Measurements from ENCODE around the gene RHBDF1. TPM values are rescaled to one million over a fixed set of nuclear protein-coding genes. Genes with fewer than 3 reads are reported as not detected.
A peak's percentile ranks its signal among the peaks of the same experiment; 100 is the strongest.
"Not testable (repeated sequence)": the region's sequence is repeated elsewhere in the genome, so short reads cannot be mapped to it uniquely, and the experiment has no call there.

Gene RHBDF1
- total RNA-seq, 8 experiments from 2014 or later, result 2.5 to 22.4 (median 14.1) TPM

GRCh38 chr16:42069-42457, 30.4 kb downstream of the RHBDF1 start:
- Histone ChIP-seq H3K4me3 (no peak overlapping the region), H3K27ac (no peak overlapping the region), H3K4me1 (replicated peaks in 1 of 2) (no peaks in the 10 kb centered on the region)
- WGBS, 10 experiments, result 89 to 100% (median 93%) methylated on average over 2 to 9 of the region's 11 CpGs; no CpG with 5 or more reads in 3 of the 10 experiments
- ATAC-seq (replicated peaks in 6 of 8), result no peak
- in situ Hi-C loops (cut with MboI; ENCODE audit: low pct_unique_long_range_greater_than_20kb in 2 of 9, low sequenced_read_pairs in 9 of 9, unreplicated experiment in 9 of 9), result no loop called here

- peak in 1 of 8 experiments; percentile 47 for ATAC-seq (replicated peaks in 6 of 8)
- no peak overlapping the region for H3K27ac ChIP-seq
- H3K4me1 ChIP-seq (replicated peaks in 1 of 2), result no peaks in the 10 kb centered on the region
- 80 to 100% (median 94%) methylated on average over 1 to 11 of the region's 22 CpGs; no CpG with 5 or more reads in 4 of the 10 experiments for WGBS, 10 experiments
- in situ Hi-C loops (cut with MboI; ENCODE audit: low pct_unique_long_range_greater_than_20kb in 2 of 9, low sequenced_read_pairs in 9 of 9, unreplicated experiment in 9 of 9), result no loop called here
- no peak overlapping the region for H3K4me3 ChIP-seq
Observed at GRCh38 chr16:41439-42068, 30.9 kb downstream of the RHBDF1 start.

- Histone ChIP-seq H3K4me3 (no peak overlapping the region), H3K27ac (no peak overlapping the region), H3K4me1 (replicated peaks in 1 of 2) (peaks cover 13 to 14% of the 10 kb centered on the region in 2 donors)
- 79 to 100% (median 89%) methylated on average over 2 to 8 of the region's 13 CpGs for WGBS, 10 experiments
- in situ Hi-C loops (cut with MboI; ENCODE audit: low pct_unique_long_range_greater_than_20kb in 2 of 9, low sequenced_read_pairs in 9 of 9, unreplicated experiment in 9 of 9), result no loop called here
- peak in 5 of 8 experiments; percentile 5 to 30 (median 17) for ATAC-seq (replicated peaks in 6 of 8)
Observed at GRCh38 chr16:38941-39892, 33.2 kb downstream of the RHBDF1 start.

GRCh38 chr16:38206-38605, 34.2 kb downstream of the RHBDF1 start:
- in situ Hi-C loops (cut with MboI; ENCODE audit: low pct_unique_long_range_greater_than_20kb in 2 of 9, low sequenced_read_pairs in 9 of 9, unreplicated experiment in 9 of 9); H3K27ac ChIP-seq; H3K4me3 ChIP-seq; ATAC-seq (replicated peaks in 6 of 8): not testable (repeated sequence)
- H3K4me1 ChIP-seq (replicated peaks in 1 of 2), result peaks cover 16 to 18% of the 10 kb centered on the region in 2 donors
- WGBS, 10 experiments, result 91 to 100% methylated on average over 1 to 4 of the region's 11 CpGs; no CpG with 5 or more reads in 8 of the 10 experiments

- 86 to 100% (median 92%) methylated on average over 1 to 5 of the region's 5 CpGs; no CpG with 5 or more reads in 7 of the 10 experiments for WGBS, 10 experiments
- in situ Hi-C loops (cut with MboI; ENCODE audit: low pct_unique_long_range_greater_than_20kb in 2 of 9, low sequenced_read_pairs in 9 of 9, unreplicated experiment in 9 of 9), result no loop called here
Observed at GRCh38 chr16:37511-37910, 34.9 kb downstream of the RHBDF1 start.

GRCh38 chr16:36336-36984, 36.0 kb downstream of the RHBDF1 start:
- peaks cover 16 to 18% of the 10 kb centered on the region in 2 donors for H3K4me1 ChIP-seq (replicated peaks in 1 of 2)
- in situ Hi-C loops (cut with MboI; ENCODE audit: low pct_unique_long_range_greater_than_20kb in 2 of 9, low sequenced_read_pairs in 9 of 9, unreplicated experiment in 9 of 9), result no loop called here
- ATAC-seq (replicated peaks in 6 of 8), result no peak
- no peak overlapping the region for H3K4me3 ChIP-seq
- WGBS, 10 experiments, result 83 to 93% (median 91%) methylated on average over 2 to 10 of the region's 15 CpGs; no CpG with 5 or more reads in 4 of the 10 experiments
- no peak overlapping the region for H3K27ac ChIP-seq

More at GRCh38 chr16:37511-37910, 34.9 kb downstream of the RHBDF1 start:
- peaks cover 16 to 18% of the 10 kb centered on the region in 2 donors for H3K4me1 ChIP-seq (replicated peaks in 1 of 2)
- H3K4me3 ChIP-seq, result no peak overlapping the region
- no peak for ATAC-seq (replicated peaks in 6 of 8)
- H3K27ac ChIP-seq, result no peak overlapping the region

- Histone ChIP-seq H3K4me1 (replicated peaks in 1 of 2) (peaks cover 16 to 18% of the 10 kb centered on the region in 2 donors), H3K27ac (no peak overlapping the region), H3K4me3 (no peak overlapping the region)
- WGBS, 10 experiments, result 95 to 100% (median 98%) methylated on average over 1 to 5 of the region's 11 CpGs; no CpG with 5 or more reads in 6 of the 10 experiments
- ATAC-seq (replicated peaks in 6 of 8), result no peak
- in situ Hi-C loops (cut with MboI; ENCODE audit: low pct_unique_long_range_greater_than_20kb in 2 of 9, low sequenced_read_pairs in 9 of 9, unreplicated experiment in 9 of 9), result no loop called here
Observed at GRCh38 chr16:35678-36305, 36.6 kb downstream of the RHBDF1 start.

GRCh38 chr16:35011-35677, 37.3 kb downstream of the RHBDF1 start:
- whole genome bisulfite sequencing, 10 experiments, result 70 to 100% (median 88%) methylated on average over 1 to 6 of the region's 17 CpGs; no CpG with 5 or more reads in 6 of the 10 experiments
- peak in 5 of 8 experiments; percentile 7 to 42 (median 19) for ATAC-seq (replicated peaks in 6 of 8)
- in situ Hi-C loops (cut with MboI; ENCODE audit: low pct_unique_long_range_greater_than_20kb in 2 of 9, low sequenced_read_pairs in 9 of 9, unreplicated experiment in 9 of 9), result no loop called here
- Histone ChIP-seq H3K4me1 (replicated peaks in 1 of 2) (peaks cover 16 to 18% of the 10 kb centered on the region in 2 donors), H3K4me3 (no peak overlapping the region), H3K27ac (no peak overlapping the region)

- H3K27ac ChIP-seq, result no peak overlapping the region
- 0 to 67% (median 40%) methylated on average over 1 to 3 of the region's 6 CpGs; no CpG with 5 or more reads in 3 of the 10 experiments for WGBS, 10 experiments
- H3K4me3 ChIP-seq, result no peak overlapping the region
- in situ Hi-C loops (cut with MboI; ENCODE audit: low pct_unique_long_range_greater_than_20kb in 2 of 9, low sequenced_read_pairs in 9 of 9, unreplicated experiment in 9 of 9), result no loop called here
- peak in 6 of 8 experiments; percentile 18 to 54 (median 40) for ATAC-seq (replicated peaks in 6 of 8)
- H3K4me1 ChIP-seq (replicated peaks in 1 of 2), result peaks cover 16 to 18% of the 10 kb centered on the region in 2 donors
Observed at GRCh38 chr16:34648-34987, 37.8 kb downstream of the RHBDF1 start.

GRCh38 chr16:33877-34647, 38.4 kb downstream of the RHBDF1 start:
- whole genome bisulfite sequencing, 10 experiments, result 50 to 100% (median 80%) methylated on average over 1 to 12 of the region's 21 CpGs; no CpG with 5 or more reads in 3 of the 10 experiments
- peak in 4 of 8 experiments; percentile 13 to 40 (median 26) for ATAC-seq (replicated peaks in 6 of 8)
- H3K27ac ChIP-seq, result peak overlapping the region in 1 of 2 donors; percentile 33
- in situ Hi-C loops (cut with MboI; ENCODE audit: low pct_unique_long_range_greater_than_20kb in 2 of 9, low sequenced_read_pairs in 9 of 9, unreplicated experiment in 9 of 9), result no loop called here
- no peak overlapping the region for H3K4me3 ChIP-seq
- H3K4me1 ChIP-seq (replicated peaks in 1 of 2), result peaks cover 16 to 18% of the 10 kb centered on the region in 2 donors

- H3K27ac ChIP-seq; in situ Hi-C loops (cut with MboI; ENCODE audit: low pct_unique_long_range_greater_than_20kb in 2 of 9, low sequenced_read_pairs in 9 of 9, unreplicated experiment in 9 of 9); H3K4me3 ChIP-seq: not testable (repeated sequence)
- no CpG with 5 or more reads among the region's 8 CpGs for WGBS, 10 experiments
- H3K4me1 ChIP-seq (replicated peaks in 1 of 2), result peaks cover 16 to 18% of the 10 kb centered on the region in 2 donors
- peak in 4 of 8 experiments; percentile 8 to 20 (median 11) for ATAC-seq (replicated peaks in 6 of 8)
Observed at GRCh38 chr16:33154-33876, 39.1 kb downstream of the RHBDF1 start.
